GM18907 (cell line): Measurements from ENCODE around the gene ILRUN.
A peak's percentile ranks its signal among the peaks of the same experiment; 100 is the strongest.
"Not testable (repeated sequence)": the region's sequence is repeated elsewhere in the genome, so short reads cannot be mapped to it uniquely, and the experiment has no call there.

Source experiments
- ATAC-seq: cut with Tn5 transposase; IDR thresholded peaks from one replicate; pipeline ENCODE4 v1.9.1; 2021; ENCODE audit warnings: mild to moderate bottlenecking, moderate library complexity; ENCODE audit not compliant: unreplicated experiment

ILRUN gene

DNA sequence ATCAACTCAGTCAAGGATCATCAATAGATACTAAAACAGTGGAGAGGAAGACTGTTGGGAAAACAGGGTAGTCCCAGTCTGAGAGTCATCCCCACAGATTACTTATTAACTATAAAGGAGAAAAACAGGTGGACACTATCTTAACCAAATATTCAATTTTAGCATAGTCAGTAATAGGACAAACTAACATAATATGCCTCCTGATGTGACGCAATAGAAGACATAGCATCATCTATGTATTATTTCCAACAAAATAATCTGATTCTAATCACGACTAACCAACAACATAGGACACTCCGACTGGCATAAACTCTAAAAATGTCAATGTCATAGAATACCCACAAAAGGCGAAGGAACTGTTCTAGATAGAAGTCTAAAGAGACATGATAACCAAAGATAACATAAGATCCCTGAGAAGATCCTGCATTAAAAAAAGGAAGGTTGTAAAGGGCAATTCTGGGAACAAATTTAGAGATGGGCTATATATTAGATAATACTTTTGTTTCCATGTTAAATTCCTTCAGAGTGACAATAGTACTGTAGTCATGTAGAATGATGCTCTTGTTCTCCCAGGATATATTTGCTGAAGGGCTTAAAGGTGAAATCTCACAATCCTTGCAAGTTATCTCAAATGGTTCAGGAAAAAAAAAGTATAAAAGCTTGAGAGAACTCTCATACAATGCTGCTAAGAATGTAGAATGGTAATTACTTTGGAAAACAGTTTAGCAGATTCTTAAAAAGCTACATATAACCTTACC lies 28.9 kb downstream of the ILRUN start:
- no peak for ATAC-seq

DNA sequence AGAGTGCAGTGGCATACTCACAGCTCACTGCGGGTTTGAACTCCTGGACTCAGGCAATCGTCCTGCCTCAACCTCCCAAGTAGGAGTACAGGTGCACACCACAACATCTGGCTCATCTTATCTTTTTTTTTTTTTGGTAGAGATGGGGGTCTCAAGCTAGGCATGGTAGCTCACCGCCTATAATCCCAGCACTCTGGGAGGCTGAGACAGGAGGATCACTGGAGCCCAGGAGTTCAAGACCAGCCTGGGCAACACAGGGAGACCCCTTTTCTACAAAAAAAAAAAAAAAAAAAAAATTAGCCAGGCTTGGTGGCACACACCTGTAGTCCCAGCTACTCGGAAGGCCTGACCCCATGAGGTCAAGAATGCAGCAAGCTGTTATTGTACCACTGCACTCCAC lies 31.5 kb downstream of the ILRUN start:
- no peak for ATAC-seq

DNA sequence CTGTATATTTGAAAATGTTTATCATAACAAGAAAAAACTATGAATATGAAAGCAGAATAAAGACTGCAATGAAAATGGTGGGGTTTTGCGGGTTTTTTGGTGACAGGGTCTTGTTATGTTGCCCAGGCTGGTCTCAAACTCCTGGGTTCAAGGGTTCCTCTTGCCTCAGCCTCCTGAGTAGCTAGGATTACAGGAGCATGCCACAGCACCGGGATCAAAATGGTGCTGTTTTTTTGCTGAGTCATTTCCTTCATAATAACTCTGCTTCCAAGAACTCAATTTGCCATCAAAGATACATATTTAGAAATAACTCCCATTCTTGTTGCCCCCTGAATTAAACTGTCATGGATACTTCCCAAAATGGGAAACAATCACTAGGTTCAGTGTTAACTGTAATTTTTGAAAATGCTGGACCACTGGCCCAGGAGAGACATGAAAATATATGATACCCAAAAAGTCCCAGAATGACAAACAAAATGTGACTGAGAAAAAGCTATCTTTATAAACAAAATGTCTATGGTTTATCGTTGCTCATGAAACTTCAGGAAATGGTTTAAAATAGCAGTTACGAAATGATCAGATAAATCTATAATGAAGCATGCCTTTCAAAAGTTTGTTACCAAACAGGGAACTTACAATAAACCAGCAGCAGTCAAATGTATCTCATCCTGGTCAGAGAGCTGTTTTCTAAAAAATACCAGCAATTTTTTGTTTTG lies 32.2 kb downstream of the ILRUN start:
- no peak for ATAC-seq

DNA sequence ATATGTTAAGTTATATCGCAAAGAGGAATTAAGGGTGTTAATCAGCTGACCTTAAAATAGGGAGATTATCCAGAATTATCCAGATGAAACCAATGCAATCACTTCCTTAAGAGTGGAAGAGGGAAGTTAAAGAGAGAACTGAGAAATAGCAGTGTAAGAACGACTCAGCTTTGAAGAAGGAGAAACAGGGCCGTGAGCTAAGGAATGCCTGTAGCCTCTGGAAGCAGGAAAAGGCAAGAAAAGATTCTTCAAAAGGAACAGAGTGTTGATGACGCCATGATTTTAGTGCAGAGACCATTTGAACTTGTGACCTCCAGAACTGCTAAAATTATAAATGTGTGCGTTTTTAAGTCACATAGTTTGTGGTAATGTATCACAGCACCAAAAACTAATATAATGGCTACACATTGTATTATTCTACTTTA lies 32.7 kb downstream of the ILRUN start:
- no peak for ATAC-seq

DNA sequence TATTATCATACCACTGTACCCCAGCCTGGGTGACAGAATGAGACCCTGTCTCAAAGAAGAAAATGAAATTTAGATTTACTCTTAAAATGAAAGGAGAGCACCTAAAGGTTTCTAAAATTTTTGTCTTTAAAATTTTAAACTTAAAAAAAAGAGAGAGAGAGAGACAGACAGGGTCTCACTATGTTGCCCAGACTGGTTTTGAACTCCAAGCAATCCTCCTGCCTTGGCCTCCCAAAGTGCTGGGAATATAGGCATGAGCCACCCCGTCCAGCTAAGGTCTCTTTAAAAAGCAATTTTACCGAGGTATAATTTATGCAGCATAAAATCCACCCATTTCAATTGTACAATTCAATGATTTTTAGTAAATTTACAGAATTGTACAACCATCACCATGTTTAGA lies 33.2 kb downstream of the ILRUN start:
- ATAC-seq, result no peak

DNA sequence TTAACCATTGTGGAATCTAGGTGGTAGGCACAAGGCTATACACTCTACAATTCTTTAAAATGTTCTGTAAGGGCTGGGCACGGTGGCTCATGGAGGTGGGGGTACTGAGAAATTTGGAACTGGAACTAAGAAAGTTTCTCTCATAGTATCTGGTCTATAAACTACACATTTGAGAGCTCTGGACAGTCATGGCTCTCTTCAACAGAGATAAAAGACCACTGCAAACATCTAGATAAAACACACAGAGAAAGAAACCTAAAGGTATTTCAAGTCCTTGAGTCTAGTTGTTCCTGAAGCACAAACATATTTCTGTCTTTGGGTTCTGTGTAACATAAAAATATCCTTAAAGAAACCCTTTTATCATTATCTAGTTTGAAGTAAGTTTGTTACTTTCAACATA lies 35.2 kb downstream of the ILRUN start:
- ATAC-seq, result no peak

DNA sequence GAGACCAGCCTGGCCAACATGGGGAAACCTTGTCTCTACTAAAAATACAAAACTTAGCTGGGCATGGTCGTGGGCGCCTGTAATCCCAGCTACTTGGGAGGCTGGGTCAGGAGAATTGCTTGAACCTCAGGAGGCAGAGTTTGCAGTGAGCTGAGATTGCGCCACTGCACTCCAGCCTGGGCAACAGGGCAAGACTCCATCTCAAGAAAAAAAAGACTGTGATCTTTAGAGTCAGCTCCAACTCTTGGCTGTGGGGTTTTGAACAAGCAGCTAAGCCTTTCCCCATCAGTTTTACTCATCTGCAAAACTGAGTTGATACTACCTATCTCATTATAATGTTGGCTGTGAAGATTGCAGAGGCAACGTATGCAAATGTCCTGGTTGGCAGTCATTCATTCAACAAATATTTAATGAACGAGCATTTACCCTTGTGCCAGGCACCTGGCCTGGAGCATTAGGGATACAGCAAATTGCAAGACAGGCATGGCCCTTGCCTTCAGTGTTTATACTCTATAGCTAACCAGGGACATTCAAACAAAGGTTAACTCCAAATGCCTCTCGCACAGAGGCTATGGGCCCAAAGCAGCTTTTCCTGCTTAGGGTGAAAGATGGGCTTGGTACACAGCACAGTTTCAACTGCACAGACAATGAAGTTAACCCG lies 37.8 kb downstream of the ILRUN start:
- no peak for ATAC-seq

DNA sequence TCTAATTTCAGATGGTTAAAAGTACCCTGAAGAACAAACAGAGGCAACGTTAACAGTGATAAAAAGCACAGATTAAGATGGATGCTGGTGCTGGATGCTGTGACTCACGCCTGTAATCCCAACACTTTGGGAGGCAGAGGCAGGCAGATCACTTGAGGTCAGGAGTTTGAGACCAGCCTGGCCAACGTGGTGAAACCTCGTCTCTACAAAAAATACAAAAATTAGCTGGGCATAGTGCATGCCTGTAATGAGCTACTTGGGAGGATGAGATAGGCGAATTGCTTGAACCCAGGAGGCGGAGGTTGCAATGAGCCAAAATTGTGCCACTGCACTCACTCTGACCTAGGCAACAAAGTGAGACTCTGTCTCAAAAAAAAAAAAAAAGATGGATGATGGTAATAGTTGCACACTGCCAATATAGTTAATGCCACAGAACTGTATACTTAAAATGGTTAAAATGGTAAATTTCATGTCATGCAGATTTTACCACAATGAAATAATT lies 38.5 kb downstream of the ILRUN start:
- not testable (repeated sequence) for ATAC-seq

DNA sequence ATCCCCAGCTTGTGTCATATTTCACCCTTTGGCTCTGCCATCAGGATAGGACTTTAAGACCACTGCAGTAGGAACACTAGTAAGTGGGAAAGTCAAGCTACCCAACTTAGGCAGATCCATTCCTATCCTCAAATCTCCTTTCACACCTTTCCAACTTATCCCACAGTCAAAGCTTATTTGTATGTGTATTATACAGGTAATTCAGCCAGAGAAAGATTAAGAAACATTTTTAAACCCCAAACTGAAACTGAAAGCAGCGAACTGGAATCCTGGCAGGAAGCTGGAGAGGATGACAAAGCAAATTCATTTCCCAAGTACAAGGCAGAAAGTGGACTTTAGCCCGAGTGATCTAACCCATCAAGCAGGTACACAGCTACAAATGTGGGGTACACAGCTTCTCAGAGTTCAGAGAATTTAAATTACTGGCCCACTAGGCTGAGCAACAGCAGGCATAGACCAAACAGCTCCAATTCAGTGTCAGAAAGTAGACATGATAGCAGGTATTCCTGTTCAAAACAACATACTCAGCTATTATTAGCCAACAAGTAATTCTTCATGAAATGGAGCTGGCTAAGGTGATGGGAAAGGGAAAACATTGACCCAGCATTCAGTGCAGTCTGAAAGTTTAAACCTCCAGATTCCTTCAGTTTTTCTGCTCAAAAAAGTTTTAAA lies 39.1 kb downstream of the ILRUN start:
- ATAC-seq, result no peak

DNA sequence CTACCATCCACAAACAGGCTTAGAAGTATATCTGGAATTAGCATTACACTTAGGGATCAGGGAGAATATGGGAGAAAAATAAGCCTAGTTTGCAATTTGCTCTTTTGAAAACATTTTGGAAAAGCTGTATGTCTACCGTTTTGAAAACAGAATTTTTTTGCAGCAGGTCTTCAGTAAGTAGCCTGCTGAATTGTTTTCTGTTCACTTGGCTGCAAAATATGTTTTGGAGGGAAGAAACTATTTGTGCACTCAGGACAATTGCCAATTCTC lies 39.6 kb downstream of the ILRUN start:
- ATAC-seq, result no peak

DNA sequence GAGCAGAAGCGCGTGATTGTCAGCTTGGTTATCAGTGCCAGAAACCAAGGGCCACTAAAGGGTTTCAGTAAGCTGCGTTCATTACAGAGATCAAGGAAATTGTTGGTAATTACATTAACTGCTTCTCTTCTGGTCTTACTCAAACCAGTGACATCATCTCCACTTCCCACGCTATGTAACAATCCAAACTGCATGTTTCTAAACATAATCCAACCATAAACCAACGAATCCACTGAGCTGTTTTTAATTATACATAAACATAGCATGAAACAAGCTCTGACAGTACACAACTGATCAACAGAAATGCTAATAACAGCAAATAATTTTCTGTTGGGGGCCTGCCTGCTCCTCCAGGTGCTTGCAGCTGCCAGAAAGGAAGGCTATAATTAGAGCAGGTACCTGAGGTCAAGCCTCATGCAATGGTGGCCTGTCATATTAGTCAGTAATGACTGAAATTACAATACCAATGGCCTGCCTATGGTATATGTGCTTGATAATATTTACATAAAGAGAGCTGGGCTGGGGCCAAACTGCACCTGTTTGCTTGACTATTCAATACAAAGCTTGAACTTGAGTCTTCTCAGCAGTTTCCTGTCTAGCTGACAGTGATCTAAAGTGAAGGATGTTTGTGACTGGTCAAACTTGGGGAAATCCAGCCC lies 40.1 kb downstream of the ILRUN start:
- peak; percentile 90 for ATAC-seq

DNA sequence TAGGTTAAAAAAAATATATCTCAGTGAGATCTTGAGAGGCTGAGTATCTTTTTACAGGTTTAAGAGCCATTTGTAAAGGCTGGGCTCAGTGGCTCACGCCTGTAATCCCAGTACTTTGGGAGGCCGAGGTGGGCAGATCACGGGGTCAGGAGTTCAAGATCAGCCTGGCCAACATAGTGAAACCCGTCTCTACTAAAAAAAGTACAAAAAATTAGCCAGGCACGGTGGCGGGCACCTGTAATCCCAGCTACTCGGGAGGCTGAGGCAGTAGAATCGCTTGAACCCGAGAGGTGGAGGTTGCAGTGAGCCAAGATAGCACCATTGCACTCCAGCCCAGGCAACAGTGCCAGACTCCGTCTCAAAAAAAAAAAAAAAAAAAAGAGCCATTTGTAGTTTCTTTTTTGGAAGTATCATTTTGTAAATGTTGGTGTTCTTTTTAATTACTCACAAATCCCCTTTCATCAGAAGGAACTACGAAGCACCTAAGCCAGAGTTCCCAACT lies 40.6 kb downstream of the ILRUN start:
- ATAC-seq, result not testable (repeated sequence)

DNA sequence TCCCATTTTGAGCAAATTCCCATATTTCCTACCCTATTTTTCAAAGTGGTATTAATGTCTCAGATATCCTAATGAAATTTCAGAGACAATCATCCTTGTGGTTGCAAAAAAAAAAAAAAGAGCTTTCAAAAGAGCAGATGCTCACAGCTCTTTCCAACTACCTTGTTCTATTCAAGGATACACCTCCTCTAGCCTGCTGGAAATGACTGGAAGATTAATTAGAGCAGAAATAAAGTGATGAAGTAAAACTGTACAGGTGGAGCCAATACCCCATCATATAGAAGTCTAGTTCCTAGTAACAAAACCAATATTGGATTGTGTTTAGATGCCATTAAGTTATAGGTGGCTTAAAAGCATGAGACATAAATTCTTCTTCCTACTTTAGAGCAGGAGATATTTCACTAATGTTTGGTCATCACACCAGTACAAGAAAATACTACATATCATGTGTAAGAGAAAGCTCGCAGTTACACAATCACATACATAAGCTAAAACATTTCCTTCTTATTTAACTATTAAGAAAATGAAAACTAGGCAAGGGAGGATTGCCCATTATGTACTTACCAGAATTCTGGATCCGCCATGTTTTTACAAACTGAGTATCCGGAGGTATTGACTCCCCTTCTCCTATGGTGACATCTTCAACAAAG lies 42.4 kb downstream of the ILRUN start:
- no peak for ATAC-seq

DNA sequence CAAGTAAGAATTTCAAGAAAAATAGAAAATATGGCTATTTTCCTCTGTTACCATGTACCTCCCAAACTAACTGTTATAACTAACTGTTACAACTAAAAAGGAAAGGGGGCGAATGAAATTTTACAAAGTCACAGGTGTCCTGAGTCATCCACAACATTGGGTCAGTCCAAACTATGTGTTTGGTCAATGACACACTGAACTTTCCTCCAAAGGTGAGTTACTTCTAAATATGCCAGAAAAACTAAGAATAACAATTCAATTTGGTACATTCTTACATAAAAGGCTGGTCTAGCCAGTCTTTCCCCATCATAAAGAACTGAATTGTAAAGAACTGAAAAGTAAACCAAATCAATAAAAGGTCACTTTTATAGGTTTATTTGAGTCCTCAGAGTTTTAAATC lies 44.3 kb downstream of the ILRUN start:
- no peak for ATAC-seq

DNA sequence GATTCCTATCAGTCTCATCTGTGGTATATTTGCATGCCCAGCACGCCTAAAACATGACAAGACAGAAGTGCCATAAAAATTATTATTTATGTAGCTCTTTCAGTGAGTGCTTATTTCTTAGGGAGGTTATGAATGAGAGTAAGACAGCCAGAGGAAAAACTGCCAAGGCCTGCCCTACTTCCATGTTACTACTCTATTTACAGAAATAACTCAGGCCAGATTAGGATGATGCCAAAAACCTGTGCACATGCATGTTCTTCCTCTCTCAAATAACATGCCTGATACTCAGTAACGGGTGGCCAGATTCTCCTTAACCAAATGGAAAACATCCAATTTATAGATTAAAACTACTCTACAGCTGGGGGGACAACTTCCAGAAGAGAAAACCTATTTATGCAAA lies 45.7 kb downstream of the ILRUN start:
- no peak for ATAC-seq

DNA sequence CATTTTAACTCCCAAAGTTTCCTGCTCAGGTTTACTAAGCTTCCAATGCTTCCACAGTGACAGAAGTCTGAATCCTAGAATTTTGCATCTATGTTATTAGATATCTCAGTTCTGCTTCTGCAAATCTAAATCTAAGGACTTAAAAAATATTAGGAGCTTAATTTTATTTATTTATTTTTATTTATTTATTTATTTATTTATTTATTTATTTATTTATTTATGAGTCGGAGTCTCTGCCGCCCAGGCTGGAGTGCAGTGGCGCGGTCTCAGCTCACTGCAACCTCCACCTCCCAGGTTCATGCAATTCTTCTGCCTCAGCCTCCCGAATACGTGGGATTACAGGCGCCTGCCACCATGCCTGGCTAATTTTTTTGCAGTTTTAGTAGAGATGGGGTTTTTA lies 46.3 kb downstream of the ILRUN start:
- ATAC-seq, result not testable (repeated sequence)

DNA sequence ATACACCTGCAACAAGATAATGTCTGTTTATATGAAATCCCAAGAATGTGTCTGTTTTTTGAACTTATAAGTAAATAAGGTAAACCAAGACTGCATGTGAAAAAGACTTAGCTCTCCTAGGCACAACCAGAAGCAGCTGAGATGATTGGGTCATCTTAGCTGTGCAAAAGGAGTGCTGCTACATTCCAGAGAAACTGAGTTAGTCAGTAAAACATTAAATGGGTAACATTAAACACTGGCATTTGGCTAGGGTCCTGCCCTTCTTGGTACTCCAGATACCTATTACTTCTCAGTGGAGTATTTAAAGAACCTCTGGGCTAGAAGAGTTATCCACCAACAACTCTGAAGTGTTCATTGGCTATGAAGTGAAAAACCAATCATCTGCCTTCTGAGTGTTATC lies 47.8 kb downstream of the ILRUN start:
- no peak for ATAC-seq
